Measurements from ENCODE around the gene IGF1R. TPM values are rescaled to one million over a fixed set of nuclear protein-coding genes. Genes with fewer than 3 reads are reported as not detected.

Gene IGF1R
- total RNA-seq, 2 donors from 2014 or later = 25.7 to 40.1 TPM

- Mint-ChIP-seq H3K36me3 (ENCODE audit: insufficient read depth in 2 of 2) (no peaks in the 10 kb centered on the region), H3K9me3 (no peaks in the 10 kb centered on the region), H3K4me3 (no peak overlapping the region), H3K27me3 (ENCODE audit: low read depth) (peaks cover 7% of the 10 kb centered on the region), H3K4me1 (ENCODE audit: low read depth) (no peaks in the 10 kb centered on the region), H3K27ac (no peak overlapping the region)
- ATAC-seq (replicated peaks in 1 of 2) (no peak), DNase-seq (no peak)
These were observed 27.3 kb upstream of the IGF1R start for GRCh38 chr15:98621021-98621420.

GRCh38 chr15:98625614-98626013, 22.7 kb upstream of the IGF1R start:
- Mint-ChIP-seq H3K27me3 (ENCODE audit: low read depth) (no peaks in the 10 kb centered on the region), H3K36me3 (ENCODE audit: insufficient read depth in 2 of 2) (no peaks in the 10 kb centered on the region), H3K4me3 (no peak overlapping the region), H3K27ac (no peak overlapping the region), H3K9me3 (no peaks in the 10 kb centered on the region), H3K4me1 (ENCODE audit: low read depth) (no peaks in the 10 kb centered on the region)
- DNase-seq (no peak), ATAC-seq (replicated peaks in 1 of 2) (no peak)

- H3K4me1 Mint-ChIP-seq (ENCODE audit: low read depth) = no peaks in the 10 kb centered on the region
- no peak overlapping the region for H3K27ac Mint-ChIP-seq
- no peaks in the 10 kb centered on the region for H3K9me3 Mint-ChIP-seq
- H3K27me3 Mint-ChIP-seq (ENCODE audit: low read depth) = no peaks in the 10 kb centered on the region
- ATAC-seq (replicated peaks in 1 of 2) (no peak), DNase-seq (no peak)
- no peak overlapping the region for H3K4me3 Mint-ChIP-seq
- no peaks in the 10 kb centered on the region for H3K36me3 Mint-ChIP-seq (ENCODE audit: insufficient read depth in 2 of 2)
These were observed 22.2 kb upstream of the IGF1R start for GRCh38 chr15:98626153-98626552.

DNA sequence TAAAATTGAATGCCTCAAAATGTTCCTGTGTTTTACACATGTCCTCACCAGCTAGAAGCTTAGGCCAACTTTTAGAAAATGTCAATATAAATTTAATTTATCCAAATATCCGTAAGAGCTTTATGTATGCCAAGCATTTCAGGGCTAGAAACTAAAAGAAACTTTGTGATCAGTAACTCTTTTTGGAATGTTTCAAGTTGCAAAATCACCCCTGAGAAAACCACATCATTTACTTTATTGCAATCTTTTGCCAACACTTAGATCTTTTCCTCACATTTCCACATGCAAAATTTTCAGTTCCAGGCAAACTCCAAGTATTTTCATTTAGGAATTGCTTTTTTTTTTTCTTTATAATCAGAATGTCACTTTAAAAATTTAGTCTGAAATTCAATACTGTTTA, 20.1 kb upstream of the IGF1R start:
- H3K4me1 Mint-ChIP-seq (ENCODE audit: low read depth) = no peaks in the 10 kb centered on the region
- H3K36me3 Mint-ChIP-seq (ENCODE audit: insufficient read depth in 2 of 2) = no peaks in the 10 kb centered on the region
- DNase-seq (no peak), ATAC-seq (replicated peaks in 1 of 2) (no peak)
- H3K27ac Mint-ChIP-seq = no peak overlapping the region
- H3K27me3 Mint-ChIP-seq (ENCODE audit: low read depth) = no peaks in the 10 kb centered on the region
- no peak overlapping the region for H3K4me3 Mint-ChIP-seq
- H3K9me3 Mint-ChIP-seq = no peaks in the 10 kb centered on the region

DNA sequence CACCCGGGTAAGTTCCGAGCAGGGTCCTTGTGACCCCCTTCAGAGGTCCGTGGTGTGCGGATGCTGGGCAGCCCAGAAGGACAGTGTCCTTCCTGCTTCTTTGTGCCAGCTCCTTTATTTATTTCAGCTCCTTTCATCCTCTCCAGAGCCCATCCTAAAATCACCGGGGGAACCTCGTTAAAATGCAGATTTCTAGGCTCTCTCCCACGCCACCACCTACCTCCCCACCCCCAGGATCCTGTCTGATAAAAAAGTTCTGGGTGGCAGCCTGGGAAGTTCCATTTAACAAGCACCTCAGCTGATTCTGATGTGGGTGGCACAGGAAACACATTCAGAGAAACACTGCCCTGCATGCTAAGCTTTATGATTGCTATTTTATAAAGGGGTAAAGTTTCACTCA, 12.5 kb upstream of the IGF1R start:
- Mint-ChIP-seq H3K27me3 (ENCODE audit: low read depth) (no peaks in the 10 kb centered on the region), H3K4me1 (ENCODE audit: low read depth) (peaks cover 12% of the 10 kb centered on the region), H3K36me3 (ENCODE audit: insufficient read depth in 2 of 2) (no peaks in the 10 kb centered on the region), H3K4me3 (no peak overlapping the region), H3K27ac (no peak overlapping the region), H3K9me3 (no peaks in the 10 kb centered on the region)
- ATAC-seq (replicated peaks in 1 of 2) (no peak), DNase-seq (no peak)

DNA sequence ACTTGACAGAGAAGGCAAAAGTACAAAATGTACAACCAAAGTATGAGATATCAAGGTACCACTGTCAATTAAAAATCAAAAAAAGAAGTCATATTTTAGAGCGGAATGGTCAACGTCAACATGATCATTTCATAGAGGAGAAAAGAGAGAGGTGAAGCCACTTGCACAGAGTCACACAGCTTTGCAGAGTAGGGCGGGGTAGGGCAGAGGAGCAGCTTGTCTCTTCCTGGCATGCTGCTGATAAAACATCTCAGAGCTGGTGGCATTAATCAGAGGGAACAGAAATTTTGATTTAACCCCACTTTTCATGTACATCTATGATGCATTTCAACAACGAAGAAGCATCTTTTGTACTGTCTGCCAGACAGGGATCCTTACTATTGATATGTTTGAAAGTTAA, 5.2 kb upstream of the IGF1R start:
- Mint-ChIP-seq H3K27ac (no peak overlapping the region), H3K4me3 (no peak overlapping the region), H3K9me3 (no peaks in the 10 kb centered on the region), H3K27me3 (ENCODE audit: low read depth) (no peaks in the 10 kb centered on the region), H3K36me3 (ENCODE audit: insufficient read depth in 2 of 2) (no peaks in the 10 kb centered on the region), H3K4me1 (ENCODE audit: low read depth) (peaks cover 5% of the 10 kb centered on the region)
- DNase-seq (no peak), ATAC-seq (replicated peaks in 1 of 2) (no peak)

DNA sequence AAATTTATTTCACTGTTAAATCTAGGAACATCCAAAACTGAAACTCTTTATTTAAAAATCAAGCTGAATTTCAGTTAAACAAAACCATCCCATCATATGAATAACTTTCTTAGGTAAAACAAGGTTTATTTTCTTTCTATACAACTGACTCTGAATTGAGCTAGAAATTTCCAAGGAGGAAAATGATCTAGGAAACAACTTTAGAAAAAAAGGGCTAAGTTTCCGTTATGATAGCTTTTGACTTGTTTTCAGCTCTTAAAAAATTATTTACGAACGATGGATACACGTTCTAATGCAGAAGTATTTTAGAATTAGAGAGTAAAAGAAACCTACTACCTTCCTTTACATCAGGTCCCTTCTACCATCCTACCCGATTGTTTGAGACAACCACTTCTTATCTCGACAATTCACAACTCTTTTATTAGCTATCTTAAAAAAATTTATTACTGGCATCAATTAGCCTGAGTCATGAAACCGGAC, 1.8 kb upstream of the IGF1R start:
- H3K36me3 Mint-ChIP-seq (ENCODE audit: insufficient read depth in 2 of 2) = peaks cover 5 to 6% of the 10 kb centered on the region in 2 donors
- no peaks in the 10 kb centered on the region for H3K9me3 Mint-ChIP-seq
- DNase-seq (no peak), ATAC-seq (replicated peaks in 1 of 2) (no peak)
- peaks cover 19% of the 10 kb centered on the region for H3K4me1 Mint-ChIP-seq (ENCODE audit: low read depth)
- H3K4me3 Mint-ChIP-seq = peak overlapping the region; percentile 85 to 90
- peak overlapping the region; percentile 82 for H3K27ac Mint-ChIP-seq
- peaks cover 13% of the 10 kb centered on the region for H3K27me3 Mint-ChIP-seq (ENCODE audit: low read depth)

DNA sequence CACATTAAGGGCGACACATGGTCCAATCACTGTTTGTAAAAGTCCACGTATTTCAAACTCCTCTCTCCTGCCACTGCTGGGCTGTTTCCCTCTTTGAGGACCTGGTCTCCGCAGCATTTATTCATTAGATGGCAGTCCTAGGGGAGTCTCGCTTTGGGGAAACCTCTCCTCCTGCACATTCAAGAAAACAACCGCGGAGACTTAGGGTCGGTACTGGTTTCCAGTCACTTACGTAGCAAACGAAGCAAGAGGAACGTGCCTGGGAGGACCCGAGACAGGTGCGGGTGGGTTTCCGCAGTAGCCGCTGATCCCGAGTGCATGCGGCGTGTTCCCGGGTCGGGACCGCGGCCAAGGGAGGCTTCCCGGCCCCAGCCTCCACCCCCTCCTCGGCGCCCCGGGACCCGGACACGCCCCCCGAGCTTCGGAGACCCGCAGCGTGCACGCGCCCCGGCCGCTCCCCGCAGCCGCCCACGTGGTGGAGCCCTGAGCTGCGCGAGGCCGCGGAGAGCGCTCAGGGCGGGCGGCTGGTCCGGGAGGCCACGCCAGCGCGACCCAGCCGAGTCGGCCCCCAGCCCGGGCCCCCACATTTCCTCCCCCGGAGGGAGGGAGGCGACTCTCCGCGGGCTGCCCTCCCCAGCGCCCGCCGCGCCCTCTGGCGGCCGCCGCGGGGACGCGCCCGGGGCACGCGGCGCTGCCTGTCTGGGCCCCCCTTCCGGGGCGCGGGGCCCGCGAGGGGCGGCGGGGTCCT, 1.1 kb upstream of the IGF1R start:
- H3K4me3 Mint-ChIP-seq = peak overlapping the region; percentile 85 to 90
- peaks cover 25% of the 10 kb centered on the region for H3K4me1 Mint-ChIP-seq (ENCODE audit: low read depth)
- H3K9me3 Mint-ChIP-seq = no peaks in the 10 kb centered on the region
- DNase-seq (peak; percentile 74 to 79), ATAC-seq (replicated peaks in 1 of 2) (peak; percentile 61 to 63)
- peaks cover 5 to 6% of the 10 kb centered on the region in 2 donors for H3K36me3 Mint-ChIP-seq (ENCODE audit: insufficient read depth in 2 of 2)
- H3K27me3 Mint-ChIP-seq (ENCODE audit: low read depth) = peaks cover 19% of the 10 kb centered on the region
- H3K27ac Mint-ChIP-seq = peak overlapping the region; percentile 82

DNA sequence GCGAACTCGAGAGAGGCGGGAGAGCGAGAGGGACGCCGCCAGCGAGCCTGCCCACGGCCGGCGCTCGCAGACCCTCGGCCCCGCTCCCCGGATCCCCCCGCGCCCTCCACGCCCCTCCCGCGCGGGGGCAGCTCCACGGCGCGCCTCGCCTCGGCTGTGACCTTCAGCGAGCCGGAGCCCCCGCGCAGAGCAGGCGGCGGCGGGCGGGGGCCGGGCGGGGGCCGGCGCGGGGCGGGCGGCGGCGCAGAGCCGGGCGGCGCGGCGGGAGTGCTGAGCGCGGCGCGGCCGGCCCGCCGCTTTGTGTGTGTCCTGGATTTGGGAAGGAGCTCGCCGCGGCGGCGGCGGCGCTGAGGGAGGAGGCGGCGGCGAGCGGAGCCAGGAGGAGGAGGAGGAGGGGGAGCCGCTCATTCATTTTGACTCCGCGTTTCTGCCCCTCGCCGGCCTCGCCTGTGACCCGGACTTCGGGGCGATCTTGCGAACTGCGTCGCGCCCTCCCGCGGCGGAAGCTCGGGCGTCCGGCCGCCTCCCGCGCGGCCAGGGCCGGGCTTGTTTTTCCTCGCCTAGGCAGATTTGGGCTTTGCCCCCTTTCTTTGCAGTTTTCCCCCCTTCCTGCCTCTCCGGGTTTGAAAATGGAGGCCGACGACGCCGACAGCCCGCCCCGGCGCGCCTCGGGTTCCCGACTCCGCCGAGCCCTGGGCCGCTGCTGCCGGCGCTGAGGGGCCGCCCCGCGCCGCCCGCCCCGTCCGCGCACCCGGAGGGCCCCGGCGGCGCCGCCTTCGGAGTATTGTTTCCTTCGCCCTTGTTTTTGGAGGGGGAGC, 524 bp downstream of the IGF1R start:
- Mint-ChIP-seq H3K27me3 (ENCODE audit: low read depth) (peaks cover 24% of the 10 kb centered on the region), H3K9me3 (no peaks in the 10 kb centered on the region), H3K27ac (peak overlapping the region; percentile 79), H3K4me1 (ENCODE audit: low read depth) (peaks cover 42% of the 10 kb centered on the region), H3K36me3 (ENCODE audit: insufficient read depth in 2 of 2) (peaks cover 5 to 6% of the 10 kb centered on the region in 2 donors), H3K4me3 (peak overlapping the region; percentile 83 to 91)
- peak; percentile 49 to 56 for DNase-seq
- peak; percentile 16 to 27 for ATAC-seq (replicated peaks in 1 of 2)

- Mint-ChIP-seq H3K9me3 (no peaks in the 10 kb centered on the region), H3K4me3 (peak overlapping the region; percentile 91 to 97), H3K36me3 (ENCODE audit: insufficient read depth in 2 of 2) (peaks cover 5 to 6% of the 10 kb centered on the region in 2 donors), H3K27me3 (ENCODE audit: low read depth) (peaks cover 24% of the 10 kb centered on the region), H3K27ac (peak overlapping the region; percentile 79), H3K4me1 (ENCODE audit: low read depth) (peaks cover 47% of the 10 kb centered on the region)
- ATAC-seq (replicated peaks in 1 of 2) (peak; percentile 10 to 12), DNase-seq (peak; percentile 61 to 72)
These were observed 1.4 kb downstream of the IGF1R start for GRCh38 chr15:98649472-98650416.

DNA sequence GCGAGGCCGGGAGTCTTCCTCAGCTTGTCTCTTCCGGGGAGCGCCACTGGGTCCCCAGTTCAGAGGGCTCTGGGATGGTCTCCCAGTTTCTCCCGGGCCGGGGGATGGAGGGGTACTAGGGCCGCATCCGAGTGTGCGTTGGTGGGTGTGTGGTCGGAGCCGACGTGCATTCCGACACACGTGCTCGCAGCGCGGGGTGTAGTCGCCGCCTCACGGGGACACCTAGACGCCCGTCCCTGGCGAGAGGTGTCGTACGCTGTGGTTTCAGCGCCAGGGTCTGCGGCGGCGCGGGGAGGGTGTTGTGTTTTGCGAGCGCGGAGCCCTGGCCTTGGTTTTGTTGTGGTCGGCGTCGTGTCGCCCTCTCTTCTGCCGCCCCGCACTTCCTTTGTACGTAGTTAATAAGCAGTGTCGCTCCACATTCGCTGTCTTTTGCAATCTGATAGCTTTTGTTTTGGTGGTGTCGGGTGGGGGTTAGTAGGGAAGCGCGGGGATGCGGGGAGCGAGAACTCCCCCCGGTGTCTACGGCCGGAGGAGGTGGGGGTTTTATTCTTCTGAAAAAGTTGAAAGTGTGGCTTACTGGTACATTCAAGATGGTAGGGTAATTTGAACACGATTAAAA, 2.2 kb downstream of the IGF1R start:
- DNase-seq (peak; percentile 55 to 58), ATAC-seq (replicated peaks in 1 of 2) (peak; percentile 5 to 12)
- H3K27me3 Mint-ChIP-seq (ENCODE audit: low read depth) = peaks cover 24% of the 10 kb centered on the region
- H3K4me3 Mint-ChIP-seq = peak overlapping the region; percentile 91 to 97
- peaks cover 5 to 6% of the 10 kb centered on the region in 2 donors for H3K36me3 Mint-ChIP-seq (ENCODE audit: insufficient read depth in 2 of 2)
- H3K4me1 Mint-ChIP-seq (ENCODE audit: low read depth) = peaks cover 47% of the 10 kb centered on the region
- H3K27ac Mint-ChIP-seq = peak overlapping the region; percentile 79
- no peaks in the 10 kb centered on the region for H3K9me3 Mint-ChIP-seq

- H3K4me3 Mint-ChIP-seq = peak overlapping the region; percentile 91 to 97
- H3K27ac Mint-ChIP-seq = peak overlapping the region; percentile 79
- H3K36me3 Mint-ChIP-seq (ENCODE audit: insufficient read depth in 2 of 2) = peaks cover 5 to 6% of the 10 kb centered on the region in 2 donors
- H3K27me3 Mint-ChIP-seq (ENCODE audit: low read depth) = peaks cover 24% of the 10 kb centered on the region
- peak; percentile 30 to 45 for DNase-seq
- ATAC-seq (replicated peaks in 1 of 2) = no peak
- peaks cover 47% of the 10 kb centered on the region for H3K4me1 Mint-ChIP-seq (ENCODE audit: low read depth)
- no peaks in the 10 kb centered on the region for H3K9me3 Mint-ChIP-seq
These were observed 2.7 kb downstream of the IGF1R start for GRCh38 chr15:98651036-98651481.

Measured in activated T-cell treated with anti-CD3 and anti-CD28 coated beads, Interleukin-2, amount 50 U/mL, for 72 hours (primary cell).